Measurements from ENCODE around the gene CA11.

CA11 gene

GRCh38 chr19:48611872-48612271 is 34.1 kb downstream of the CA11 start:
- DNase-seq: no peak

- no peak for DNase-seq
Observed at GRCh38 chr19:48609571-48610108, 36.3 kb downstream of the CA11 start.

- no peak for DNase-seq
Observed at GRCh38 chr19:48608798-48609263, 37.2 kb downstream of the CA11 start.

GRCh38 chr19:48607359-48607755 is 38.6 kb downstream of the CA11 start:
- DNase-seq: no peak

- DNase-seq: no peak
Observed at GRCh38 chr19:48606463-48607358, 39.3 kb downstream of the CA11 start, which contains the start of gene SPACA4. SPACA4 (plus strand) TSS chr19:48606742; CDS start chr19:48606979, 237 bp downstream.

GRCh38 chr19:48603850-48604249 is 42.1 kb downstream of the CA11 start:
- no peak for DNase-seq

GRCh38 chr19:48603449-48603848 is 42.5 kb downstream of the CA11 start:
- DNase-seq: no peak

- DNase-seq: no peak
Observed at GRCh38 chr19:48603001-48603400, 43.0 kb downstream of the CA11 start.

GRCh38 chr19:48600679-48601417 is 45.1 kb downstream of the CA11 start:
- no peak for DNase-seq

- no peak for DNase-seq
Observed at GRCh38 chr19:48598996-48599700, 46.8 kb downstream of the CA11 start.

GRCh38 chr19:48596679-48597465 is 49.1 kb downstream of the CA11 start:
- DNase-seq: no peak

GRCh38 chr19:48596237-48596636 is 49.8 kb downstream of the CA11 start:
- no peak for DNase-seq

GRCh38 chr19:48595833-48596232 is 50.2 kb downstream of the CA11 start:
- no peak for DNase-seq

GRCh38 chr19:48595171-48595570 is 50.8 kb downstream of the CA11 start:
- no peak for DNase-seq

GRCh38 chr19:48591021-48591420 is 55.0 kb downstream of the CA11 start:
- DNase-seq: no peak

GRCh38 chr19:48588670-48589401 is 57.2 kb downstream of the CA11 start:
- DNase-seq: peak; percentile 62
